A172 (cell line): ENCODE results near the gene CD52. TPM values are rescaled to one million over a fixed set of nuclear protein-coding genes. Genes with fewer than 3 reads are reported as not detected.

Experiments used
- DNase-seq: peaks from one replicate; pipeline ENCODE4 v3.0.0-alpha.2; 2015; ENCODE audit warnings: low spot score
- total RNA-seq: library from RNA; depleted of rRNA; stranded (reverse); fragments of >200 nt; shearing (Covaris generic); gene quantifications from 2 replicates; pipeline ENCODE4 v1.2.3, GENCODE V29; 2014; rRNA removed

CD52 gene, protein sequence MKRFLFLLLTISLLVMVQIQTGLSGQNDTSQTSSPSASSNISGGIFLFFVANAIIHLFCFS
- total RNA-seq, result not detected in 2 replicates

- DNase-seq, result no peak
Observed at GRCh38 chr1:26317612-26318337, at the start of gene CD52. Gene CD52 (plus strand): TSS chr1:26317958. CDS start chr1:26318018, 60 bp downstream.

DNA sequence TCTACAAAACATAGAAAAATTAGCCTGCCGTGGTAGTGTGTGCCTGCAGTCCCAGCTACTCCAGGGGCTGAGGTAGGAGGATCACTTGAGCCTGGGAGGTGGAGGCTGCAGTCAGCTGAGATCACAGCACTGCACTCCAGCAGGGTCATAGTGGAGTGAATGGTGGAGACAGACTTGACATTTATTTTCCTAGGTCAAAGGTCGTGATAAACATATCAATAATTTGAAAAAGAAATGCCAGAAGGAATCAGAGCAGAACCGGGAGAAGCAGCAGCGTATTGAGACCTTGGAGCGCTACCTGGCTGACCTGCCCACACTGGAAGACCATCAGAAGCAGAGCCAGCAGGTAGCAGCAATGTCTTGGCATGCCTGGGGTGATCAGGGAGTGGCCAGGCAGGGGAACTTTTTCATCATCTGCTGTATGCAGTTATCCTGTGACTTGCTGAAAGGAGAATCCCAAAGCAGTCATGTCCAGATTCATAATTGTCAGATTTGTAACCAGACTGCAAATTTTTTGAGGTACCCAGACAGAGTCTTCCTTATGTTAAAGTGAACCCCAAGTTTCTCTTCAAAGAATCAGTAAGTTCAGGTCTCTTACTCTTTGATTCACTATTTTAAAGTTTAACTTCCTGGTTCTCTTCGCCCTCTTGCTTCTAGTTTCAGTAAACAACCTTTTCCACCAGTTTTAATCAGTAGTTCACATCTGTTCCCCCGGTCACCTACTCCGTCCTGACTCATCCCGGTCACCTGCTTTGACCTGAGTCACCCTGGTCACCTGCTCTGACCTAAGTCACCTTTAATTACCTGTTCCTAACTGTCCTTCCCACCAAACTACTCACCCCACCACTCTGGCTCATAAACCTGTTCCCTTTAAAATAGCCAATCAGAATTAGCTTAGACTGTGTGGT lies 49.2 kb upstream of the CD52 start:
- no peak for DNase-seq

- no peak for DNase-seq
Observed at GRCh38 chr1:26269198-26269550, 48.6 kb upstream of the CD52 start.

DNA sequence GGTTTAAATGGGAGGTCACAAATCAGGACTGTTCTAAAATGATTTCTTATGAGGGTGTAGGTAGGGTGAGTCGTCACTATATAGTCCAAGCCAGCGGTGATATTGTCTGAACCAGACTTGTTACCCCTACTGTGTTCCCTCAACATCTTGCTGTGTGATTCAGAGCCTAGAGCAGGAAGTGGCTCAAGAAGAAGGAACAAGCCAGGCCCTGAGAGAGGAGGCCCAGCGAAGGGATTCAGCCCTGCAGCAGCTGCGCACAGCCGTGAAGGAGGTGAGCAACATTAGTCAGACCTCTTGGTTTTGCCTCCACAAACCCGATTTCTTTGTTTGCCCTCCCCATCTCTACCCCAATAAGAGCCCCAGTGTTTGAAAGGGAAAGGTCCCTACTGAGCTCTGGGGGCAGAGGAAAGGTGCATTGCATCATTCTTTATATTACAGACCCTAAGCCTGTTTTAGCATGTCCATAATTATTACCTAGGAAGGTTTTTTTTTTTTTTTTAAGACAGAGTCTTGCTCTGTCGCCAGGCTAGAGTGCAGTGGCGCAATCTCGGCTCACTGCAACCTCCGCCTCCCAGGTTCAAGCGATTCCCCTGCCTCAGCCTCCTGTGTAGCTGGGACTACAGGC lies 42.8 kb upstream of the CD52 start:
- no peak for DNase-seq

DNA sequence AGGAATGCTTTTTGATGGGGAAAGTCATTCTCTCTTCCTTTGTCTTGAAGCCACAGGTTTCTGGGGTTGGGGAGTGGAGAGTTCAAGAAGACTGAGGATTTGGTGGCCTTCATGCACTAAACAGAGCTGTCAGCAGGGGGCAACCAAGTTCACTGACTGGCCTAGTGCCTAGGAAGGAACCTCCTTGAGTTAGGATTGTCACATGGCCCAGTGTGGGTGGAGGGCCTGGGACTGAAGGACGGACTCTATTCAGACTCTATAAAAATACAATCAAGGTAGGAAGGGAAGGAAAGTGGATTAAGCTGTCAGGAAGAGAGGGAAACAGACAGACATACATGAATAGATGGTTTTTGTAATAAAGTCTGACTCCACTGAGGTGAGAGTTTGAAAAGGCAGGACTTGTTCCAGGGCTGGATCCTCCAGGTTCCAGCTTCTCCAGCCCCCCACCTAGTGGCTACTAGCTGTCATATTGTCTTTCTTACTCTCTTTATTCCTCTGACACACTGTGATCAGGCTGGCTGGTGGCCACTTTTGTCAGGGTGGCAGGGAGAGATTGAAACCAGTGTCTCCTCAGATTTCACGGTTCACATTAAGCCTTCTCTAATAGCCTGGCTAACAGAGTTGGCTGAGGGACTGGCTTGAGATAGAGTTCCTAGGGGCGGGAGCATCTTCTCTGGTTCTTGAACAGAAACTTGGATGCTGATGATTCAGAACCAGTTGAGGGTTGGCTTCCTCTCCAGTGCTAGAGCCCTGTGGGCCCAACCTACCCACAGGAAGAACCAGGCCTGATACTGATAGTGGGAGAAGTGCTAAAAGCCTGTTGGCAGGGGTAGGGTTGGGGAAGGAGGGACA lies 42.0 kb upstream of the CD52 start:
- peak; percentile 91 for DNase-seq

DNA sequence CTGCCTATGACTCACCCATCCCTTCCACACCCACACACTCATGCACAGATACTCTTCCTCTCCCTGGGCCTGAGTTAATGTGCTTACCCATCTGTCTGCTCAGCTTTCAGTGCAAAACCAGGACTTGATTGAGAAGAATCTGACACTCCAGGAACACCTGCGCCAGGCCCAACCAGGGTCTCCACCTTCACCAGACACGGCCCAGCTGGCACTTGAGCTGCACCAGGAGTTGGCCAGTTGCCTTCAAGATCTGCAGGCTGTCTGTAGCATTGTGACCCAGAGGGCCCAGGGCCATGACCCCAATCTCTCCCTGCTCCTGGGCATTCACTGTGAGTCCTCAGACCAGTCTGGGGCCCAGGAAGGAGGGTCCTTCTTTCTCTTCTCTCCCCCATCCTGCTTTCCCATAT lies 41.3 kb upstream of the CD52 start:
- DNase-seq, result no peak

- DNase-seq, result no peak
Observed at GRCh38 chr1:26277261-26277661, 40.5 kb upstream of the CD52 start.

DNA sequence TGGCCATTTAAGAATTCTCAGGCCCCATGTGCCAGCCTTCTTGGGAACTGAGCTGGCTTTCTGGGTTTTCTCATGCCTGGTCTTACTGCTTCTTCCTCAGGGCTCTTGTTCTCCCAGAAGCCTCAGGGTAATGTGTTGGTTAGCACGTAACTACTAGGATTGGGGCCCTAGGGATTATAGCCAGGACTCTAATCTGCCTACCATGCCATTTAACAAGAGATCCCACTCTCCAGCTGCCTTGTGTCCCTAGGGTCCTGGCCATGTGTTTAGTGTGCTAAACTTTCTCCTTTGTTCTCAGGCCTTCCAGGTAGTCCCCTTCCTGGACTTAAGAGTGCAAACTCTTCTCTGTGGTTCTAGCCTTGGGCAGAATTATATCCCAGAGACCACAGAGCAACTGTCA lies 40.0 kb upstream of the CD52 start:
- DNase-seq, result no peak

DNA sequence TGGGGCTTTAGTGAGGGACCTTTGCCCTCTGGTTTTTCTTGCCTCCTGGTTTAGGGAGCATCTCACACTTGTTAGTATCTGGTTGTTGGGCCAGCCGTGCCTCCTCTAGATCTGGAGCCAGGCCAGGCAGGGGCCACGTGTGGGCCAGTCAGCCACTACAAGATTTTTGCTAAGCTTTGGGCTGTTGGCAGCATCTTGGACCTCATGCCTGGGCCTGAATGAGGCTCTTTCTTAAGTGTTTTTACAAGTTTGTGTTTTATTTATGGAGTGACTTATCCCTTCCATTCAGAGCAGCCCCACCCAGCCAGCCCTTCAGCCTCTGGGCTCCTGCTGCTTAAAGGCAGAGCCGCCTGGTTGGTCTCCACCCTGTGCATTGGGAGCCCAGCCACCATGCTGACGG lies 39.5 kb upstream of the CD52 start:
- DNase-seq, result peak; percentile 65

- DNase-seq, result peak; percentile 62
Observed at GRCh38 chr1:26278724-26279455, 38.9 kb upstream of the CD52 start.

- peak; percentile 54 for DNase-seq
Observed at GRCh38 chr1:26279456-26280332, 38.1 kb upstream of the CD52 start, which contains the start of gene SH3BGRL3. Gene SH3BGRL3 (plus strand): TSS chr1:26280086. CDS start chr1:26280156, 70 bp downstream.

GRCh38 chr1:26280333-26281042 lies 37.3 kb upstream of the CD52 start:
- DNase-seq, result peak; percentile 61

GRCh38 chr1:26281091-26281958 lies 36.4 kb upstream of the CD52 start:
- no peak for DNase-seq

DNA sequence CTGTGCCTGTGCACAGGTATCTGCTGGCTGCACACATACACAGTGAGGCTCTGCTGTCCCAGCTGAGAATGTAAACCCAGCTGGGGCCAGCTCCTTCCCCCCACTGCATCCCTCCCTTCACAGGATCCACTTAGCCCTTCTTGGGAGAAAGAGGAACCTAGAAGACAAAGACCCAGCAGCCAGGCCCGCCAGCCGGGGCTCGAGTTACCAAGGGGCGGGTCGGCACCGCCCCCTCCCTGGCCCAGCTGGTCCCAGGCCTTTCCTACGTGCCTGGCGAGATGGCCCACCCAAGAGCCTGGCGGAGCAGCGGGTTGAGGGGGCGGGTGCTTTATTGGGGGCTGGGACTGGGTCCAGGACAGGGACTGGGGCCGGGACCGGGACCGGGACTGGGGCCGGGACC lies 35.8 kb upstream of the CD52 start:
- DNase-seq, result no peak

- no peak for DNase-seq
Observed at GRCh38 chr1:26282401-26282918, 35.3 kb upstream of the CD52 start.

- no peak for DNase-seq
Observed at GRCh38 chr1:26283279-26283853, 34.4 kb upstream of the CD52 start.

DNA sequence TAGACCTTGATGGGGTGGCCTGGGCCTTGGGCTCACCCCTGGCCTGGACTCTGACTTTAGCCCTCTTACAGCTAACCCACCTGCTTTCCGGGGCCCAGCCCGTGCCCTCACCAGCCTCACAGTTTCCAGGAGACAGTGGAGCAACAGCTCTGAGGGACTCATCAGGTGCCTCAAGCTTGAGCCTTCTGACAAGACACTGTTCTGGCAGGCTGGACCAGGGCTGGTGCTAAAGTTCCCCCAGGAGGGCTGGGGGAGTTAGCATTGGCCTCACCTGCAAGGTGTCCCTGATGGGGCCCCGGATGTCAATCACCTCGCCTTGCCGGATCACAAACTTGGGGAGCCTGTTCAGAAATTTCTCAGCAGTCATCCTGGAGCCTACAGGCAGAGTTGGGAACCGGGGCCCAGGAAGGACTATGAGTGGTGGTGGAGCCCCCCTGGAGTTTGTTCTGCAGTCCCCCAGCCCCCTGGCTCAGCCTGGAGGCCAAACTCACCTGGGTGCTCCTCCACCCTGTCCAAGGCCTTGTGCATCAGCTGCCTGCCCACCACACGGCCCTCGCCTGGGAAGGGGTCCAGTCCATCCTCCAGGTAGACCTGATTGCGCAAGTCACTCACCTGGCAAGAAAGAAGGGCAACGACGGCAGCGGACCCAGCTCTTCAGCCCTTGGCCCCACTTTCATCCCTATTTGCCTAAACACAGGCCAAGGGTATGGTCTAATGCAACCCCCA lies 33.7 kb upstream of the CD52 start:
- DNase-seq, result no peak
